Stimulated activated CD4-positive, alpha-beta T cell treated with anti-CD3 and anti-CD28 coated beads, TNF-alpha, amount 100 ng/mL, for 48 hours (primary cell): ENCODE measurements around the gene UBE2L6.
"Not testable (repeated sequence)": the region's sequence is repeated elsewhere in the genome, so short reads cannot be mapped to it uniquely, and the experiment has no call there.

Source experiments
- DNase-seq, 3 donors: peaks; one replicate each; pipeline ENCODE4 v3.0.0-alpha.2; 2020; ENCODE audit warnings: low read depth in 3 of 3

UBE2L6 gene

DNA sequence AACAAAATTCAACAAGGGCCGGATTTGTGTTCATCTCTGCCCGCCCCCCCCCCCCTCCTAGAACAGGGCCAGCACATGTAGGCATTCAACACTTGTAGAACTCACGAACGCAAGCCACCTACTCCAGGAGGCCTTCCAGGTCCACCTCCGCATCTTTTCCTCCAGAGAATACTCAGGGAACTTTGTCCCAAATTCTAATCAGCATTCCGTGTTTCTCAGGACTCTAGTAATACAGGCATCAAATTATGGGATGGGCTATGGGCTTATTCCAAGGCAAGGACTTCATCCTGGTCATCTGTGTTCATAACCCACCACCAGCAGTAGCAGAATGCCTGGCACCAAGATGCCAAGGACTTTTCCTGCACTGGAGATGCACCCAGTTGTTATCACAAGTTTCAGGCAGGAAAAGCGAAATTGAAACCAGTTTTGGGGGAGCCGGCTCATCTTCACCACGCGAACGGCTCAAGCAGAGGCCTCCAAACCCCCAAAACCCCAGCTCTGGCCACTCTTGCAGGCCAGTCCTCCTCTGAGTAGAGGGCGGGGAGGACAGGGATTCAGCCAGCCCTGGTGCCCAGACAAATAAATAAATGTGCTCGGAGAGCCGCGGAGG lies 462 bp downstream of the UBE2L6 start:
- DNase-seq, result peak in 1 of 3 donors; percentile 20

DNA sequence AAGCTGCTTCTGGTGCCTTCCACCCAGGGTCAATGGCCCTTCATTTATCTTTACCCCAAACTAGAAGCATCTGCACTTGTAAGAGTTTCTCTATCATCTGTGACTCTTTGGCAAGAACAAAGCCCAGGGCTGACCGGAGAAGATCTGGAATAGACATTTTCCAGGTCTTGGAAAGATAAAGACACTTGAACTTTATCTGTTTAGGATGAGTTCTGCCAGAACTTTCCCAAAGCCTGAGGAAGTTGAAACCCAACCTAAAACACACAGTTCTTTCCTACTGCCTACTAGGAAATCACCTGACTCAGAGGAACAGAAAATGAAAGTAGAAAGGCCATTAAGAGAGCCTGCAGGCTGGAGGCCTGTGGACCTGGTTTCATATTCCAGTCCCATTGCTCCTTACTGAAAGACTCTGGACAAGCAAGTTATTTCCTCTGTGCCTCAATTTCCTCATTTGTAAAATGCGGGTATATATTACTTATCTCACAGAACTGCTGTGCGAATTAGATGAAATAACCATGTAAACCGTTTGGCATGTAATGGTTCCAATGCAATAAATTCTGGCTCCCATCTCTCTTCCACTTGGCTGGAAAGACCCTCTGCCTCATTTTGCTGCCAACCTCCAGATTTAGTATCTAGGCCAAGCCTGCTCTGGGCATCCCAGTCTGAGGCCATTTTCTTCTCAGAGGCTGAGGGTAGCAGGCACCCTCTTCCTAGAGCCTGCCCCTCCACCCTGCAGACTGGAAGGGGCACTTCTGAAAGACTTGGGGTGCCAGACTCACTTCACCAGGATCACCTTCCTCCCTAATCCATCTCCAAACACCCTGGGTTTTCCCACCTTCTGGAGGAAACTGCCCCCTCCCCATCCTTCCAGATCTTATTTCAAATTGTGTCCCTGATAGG lies 1.2 kb downstream of the UBE2L6 start:
- DNase-seq, result no peak

DNA sequence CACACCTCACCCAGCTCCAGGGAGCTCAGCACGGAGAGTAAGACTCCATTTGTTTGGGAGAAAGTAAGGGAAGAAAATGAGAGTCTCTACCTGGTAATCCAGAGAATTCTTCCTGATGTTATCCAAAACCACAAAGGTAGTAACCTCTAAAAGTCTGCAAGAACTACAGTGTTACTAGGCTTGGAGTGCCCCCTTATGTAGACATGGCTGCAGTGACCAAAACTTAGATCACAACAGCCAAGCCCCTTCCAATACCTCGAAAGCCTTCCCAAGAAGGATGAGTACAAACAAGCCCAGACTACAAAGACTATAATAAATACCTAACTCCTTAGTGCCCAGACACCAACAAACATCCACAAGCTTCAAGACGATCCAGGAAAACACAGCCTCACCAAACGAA lies 4.9 kb downstream of the UBE2L6 start:
- no peak for DNase-seq

DNA sequence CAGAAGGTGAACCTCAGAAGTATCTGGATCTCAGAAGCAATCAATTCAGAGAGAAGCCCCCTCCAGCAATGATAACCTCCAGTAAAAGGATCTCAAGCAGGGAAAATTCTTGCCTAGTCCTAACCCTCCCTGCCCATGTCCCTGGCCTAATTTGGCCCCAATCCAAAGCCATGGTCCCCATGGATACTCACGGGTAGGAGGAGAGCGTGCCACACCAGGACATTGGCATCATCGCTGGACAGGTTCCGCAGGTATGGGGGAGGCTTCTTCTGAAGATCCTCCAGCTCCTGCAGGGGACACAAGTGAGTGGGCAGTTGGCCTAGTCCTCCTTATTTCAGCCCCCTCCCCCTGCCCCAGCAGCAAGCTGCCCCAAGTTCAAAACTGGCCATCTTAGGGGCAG lies 7.3 kb downstream of the UBE2L6 start:
- DNase-seq, result no peak

DNA sequence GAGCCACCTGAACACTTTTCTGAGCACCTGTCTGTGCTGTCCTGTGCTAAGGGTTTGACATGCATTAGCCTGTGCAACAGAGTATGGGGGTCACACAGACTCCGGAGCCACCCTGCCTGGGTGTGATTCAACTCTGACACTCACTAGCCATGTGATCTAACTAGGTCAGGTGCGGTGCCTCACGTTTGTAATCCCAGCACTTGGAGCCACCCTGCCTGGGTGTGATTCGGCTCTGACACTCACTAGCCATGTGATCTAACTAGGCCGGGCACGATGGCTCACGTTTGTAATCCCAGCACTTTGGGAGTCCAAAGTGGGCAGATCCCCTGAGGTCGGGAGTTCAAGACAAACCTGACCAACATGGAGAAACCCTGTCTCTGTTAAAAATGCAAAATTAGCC lies 11.4 kb downstream of the UBE2L6 start:
- DNase-seq, result no peak

DNA sequence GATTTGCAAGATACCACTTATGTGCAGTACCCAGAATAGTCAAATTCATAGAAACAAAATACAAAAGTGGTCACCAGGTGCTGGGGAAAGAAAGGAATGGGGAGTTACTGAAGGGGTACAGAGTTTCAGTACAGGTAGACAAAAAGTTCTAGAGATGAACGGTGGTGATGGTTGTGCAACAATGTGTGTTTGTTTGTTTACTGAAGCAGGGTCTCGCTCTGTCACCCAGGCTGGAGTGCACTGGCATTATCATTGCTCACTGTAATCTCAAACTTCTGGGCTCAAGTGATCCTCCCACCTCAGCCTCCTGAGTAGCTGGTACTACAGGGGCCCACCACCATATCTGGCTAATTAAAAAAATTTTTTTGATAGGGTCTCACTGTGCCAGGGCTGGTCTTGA lies 12.1 kb downstream of the UBE2L6 start:
- no peak for DNase-seq

DNA sequence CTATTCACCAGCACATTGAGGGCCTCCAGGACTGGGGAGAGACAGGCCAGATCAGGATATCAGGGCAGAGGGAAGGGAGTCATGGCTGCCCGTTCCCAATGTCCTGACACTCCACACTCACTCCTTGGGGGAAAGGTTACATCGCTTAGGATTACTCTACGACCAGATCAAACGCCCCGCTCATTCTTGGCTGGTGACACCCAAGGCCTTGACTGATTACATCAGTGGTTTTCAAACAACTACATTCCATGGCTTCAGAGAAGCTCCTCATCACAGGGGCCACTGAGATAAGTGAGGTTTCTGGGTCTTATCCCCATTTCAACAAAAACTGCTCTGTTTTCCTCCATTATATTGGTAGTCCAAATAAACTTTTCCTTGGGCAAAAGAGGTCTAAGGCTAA lies 15.0 kb downstream of the UBE2L6 start:
- DNase-seq, result no peak

DNA sequence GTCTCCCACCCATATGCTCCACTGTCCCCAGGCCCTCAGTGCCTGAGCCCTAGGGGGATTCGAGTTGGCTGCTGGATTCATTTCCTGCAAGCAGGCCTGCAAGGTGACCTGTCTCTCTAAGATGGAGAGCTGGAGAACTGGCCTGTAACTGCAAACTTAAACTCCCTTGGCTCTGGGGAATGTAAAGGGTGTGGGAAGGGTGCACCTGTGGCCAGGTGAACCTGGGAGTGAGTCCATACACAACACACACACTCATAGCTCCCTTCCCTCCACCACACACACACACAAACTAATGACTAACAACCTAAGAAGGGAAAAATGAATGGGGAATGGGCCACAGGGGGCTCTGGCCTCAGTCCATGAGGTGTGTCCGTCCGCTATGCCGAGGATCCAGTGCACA lies 15.5 kb downstream of the UBE2L6 start:
- DNase-seq, result no peak

DNA sequence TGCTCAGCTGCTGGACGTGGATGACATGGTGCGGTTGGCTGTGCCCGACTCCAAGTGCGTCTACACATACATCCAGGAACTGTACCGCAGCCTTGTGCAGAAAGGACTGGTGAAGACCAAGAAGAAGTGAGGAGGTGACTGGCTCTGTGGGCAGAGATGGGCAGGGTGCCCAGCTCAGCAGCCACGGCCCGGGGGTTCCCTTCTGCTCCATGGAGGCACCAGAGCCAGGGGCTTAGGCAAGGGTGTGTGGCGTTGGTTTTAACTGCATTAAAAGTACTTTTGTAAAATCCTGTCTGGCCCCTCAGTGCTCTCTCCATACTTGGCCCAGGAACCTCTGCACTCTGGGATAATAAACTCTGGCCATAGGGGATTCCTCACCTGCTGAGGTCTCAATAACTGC lies 17.5 kb downstream of the UBE2L6 start:
- no peak for DNase-seq

DNA sequence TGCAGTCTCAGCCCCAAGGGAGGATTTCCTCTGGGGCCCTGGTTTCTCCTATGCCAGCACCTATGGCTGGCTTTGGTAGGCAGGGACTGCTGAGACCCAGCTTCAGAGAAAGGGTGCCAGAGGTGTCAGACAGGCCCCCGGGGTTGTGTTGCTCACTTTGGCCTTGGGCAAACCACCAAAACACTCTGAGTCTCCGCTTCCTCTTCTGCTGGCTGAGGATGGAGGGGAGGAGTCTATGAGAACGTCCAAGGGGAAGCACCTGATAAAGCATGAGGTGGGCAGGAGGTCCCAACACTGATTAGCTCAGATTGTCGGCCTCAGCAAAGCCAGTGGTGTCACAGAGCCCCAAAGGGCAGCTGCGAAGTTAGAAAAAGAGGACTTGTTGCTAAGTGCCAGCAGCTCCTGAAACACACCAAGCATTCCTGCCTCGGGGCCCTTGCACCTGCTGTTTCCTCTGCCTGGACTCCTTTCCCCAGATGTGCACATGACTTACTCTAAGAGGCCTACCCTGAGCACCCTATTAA lies 19.6 kb downstream of the UBE2L6 start:
- DNase-seq, result no peak

DNA sequence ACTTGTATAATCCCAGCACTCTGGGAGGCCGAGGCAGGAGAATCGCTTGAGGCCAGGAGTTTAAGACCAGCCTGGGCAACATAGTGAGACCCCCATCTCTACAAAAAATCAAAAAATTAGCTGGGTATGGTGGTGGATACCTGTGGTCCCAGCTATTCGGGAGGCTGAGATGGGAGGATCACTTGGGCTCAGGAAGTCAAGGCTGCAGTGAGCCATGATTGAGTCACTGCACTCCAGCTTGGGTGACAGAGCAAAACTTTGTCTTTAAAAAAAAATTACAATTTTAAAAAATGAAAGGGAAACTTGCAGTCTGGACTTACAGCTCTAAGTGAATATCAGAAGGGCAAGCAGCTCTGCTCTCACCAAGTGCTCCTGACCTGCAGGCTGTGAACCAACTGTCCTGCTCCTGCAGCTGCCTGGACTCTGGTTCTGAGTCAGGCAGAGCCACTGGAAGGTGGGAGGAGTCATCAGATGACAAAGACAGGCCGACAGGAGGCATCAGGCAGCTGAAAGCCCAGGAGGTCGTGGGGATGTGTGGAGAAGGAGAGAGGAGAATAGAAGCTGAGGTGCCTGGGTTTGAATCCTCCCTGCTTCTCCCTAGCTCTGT lies 20.5 kb downstream of the UBE2L6 start:
- no peak for DNase-seq

DNA sequence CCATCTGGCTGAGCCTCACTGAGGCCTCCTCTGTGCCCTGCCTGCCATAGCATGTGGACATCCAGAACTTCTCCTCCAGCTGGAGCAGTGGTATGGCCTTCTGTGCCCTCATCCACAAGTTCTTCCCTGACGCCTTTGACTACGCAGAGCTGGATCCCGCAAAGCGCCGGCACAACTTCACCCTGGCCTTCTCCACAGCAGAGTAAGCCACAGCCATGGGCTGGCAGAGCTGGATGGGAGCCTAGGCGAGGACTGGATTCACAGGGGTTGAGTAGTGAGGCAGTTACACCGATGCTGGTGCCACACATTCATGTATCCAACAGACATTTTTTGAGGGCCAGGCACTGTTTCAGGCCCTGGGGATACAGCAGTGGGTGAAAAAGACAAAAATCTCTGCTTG lies 21.0 kb downstream of the UBE2L6 start:
- DNase-seq, result no peak

DNA sequence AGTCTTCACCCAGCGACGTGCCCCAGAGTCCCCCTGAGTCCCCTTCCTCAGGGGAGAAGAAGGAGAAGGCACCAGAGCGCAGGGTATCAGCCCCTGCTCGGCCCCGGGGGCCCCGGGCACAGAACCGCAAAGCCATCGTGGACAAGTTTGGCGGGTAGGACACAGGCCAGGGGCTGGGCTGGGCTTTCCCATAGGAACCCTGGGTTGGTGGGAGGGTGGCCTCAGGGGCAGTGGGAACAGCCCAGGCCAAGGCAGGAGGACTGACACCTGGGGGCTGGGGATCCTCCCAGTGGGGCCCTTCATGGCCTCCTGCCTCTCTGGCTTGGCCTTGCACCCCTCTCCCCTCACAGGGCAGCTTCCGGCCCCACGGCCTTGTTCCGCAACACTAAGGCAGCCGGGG lies 21.6 kb downstream of the UBE2L6 start:
- DNase-seq, result no peak

DNA sequence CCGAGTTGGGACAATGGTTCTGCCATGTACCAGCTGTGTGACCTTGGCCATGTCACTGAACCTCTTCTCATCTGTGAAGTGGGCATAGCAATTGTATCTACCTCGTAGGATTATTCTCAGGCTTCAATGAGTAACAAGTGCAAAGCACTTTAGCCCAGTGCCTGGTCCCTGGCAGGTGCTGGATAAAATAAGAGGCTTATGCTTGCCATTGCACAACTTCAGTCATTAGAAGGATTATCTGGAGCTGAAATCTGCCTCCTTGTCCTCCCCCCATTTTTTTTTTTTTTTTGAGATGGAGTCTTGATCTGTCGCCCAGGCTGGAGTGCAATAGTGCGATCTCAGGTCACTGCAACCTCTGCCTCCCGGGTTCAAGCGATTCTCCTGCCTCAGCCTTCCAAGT lies 22.9 kb downstream of the UBE2L6 start:
- DNase-seq, result no peak

DNA sequence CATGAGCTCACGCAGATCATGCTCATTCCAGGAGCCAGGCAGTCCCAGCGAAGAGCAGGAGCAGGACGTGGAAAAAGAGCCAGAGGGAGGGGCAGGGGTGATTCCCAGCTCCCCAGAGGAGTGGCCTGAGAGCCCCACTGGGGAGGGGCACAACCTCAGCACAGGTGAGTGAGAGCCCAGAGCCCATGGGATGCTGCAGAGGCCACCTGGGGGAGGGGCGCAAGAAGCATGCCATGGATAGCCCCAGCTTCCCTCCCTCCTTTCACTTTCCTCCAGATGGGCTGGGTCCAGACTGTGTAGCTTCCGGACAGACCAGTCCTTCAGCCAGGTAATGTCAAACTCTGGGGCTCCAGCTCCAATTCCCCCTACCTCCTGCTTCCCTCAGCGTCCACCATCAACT lies 23.9 kb downstream of the UBE2L6 start:
- DNase-seq, result no peak

DNA sequence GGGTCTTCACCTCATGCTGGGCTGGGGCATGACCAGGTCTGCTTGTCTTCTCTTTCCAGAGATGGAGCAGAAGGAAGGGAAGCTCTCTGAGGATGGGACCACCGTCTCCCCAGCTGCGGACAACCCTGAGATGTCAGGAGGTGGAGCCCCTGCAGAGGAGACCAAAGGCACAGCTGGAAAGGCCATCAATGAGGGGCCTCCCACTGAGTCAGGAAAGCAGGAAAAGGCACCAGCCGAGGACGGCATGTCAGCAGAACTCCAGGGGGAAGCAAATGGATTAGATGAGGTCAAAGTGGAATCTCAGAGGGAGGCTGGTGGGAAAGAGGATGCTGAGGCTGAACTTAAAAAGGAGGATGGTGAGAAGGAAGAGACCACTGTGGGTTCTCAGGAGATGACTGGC lies 24.9 kb downstream of the UBE2L6 start:
- DNase-seq, result no peak

DNA sequence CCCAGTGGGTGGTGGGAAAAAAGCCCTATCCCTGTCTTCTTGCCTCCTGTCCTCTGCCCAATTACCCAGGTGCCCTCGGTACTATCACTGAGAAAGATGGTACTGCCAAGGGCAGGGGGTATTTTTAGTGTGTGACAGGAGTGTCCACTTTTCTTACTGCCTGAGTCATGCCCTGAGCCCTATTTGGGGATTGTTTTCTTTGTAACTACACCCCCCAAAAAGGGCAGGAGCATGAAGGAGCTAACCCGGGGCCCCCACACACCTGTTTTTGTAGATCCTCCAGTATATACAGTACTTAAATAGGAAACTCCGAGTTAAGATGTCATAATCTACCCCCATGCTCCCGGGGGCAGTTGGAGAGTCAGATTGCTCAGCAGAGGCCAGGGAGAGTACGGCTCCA lies 26.3 kb downstream of the UBE2L6 start:
- no peak for DNase-seq

DNA sequence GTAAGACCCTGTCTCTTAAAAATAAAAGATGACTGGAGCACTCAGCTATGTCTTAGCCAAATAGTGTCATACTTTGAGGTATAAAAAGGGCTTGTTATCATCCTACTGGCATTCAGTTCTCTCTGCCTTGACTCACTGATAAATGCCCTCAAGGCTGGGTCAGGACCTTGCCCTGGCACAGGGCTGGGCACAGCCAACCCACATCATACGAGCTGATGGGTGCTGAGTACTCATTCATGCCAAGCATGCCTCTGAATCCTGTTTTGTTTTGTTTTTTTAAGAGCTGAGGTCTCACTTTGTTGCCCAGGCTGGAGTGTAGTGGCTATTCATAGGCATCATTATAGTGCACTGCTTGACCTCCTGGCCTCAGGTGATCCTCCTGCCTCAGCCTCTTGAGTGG lies 28.1 kb downstream of the UBE2L6 start:
- DNase-seq, result no peak

DNA sequence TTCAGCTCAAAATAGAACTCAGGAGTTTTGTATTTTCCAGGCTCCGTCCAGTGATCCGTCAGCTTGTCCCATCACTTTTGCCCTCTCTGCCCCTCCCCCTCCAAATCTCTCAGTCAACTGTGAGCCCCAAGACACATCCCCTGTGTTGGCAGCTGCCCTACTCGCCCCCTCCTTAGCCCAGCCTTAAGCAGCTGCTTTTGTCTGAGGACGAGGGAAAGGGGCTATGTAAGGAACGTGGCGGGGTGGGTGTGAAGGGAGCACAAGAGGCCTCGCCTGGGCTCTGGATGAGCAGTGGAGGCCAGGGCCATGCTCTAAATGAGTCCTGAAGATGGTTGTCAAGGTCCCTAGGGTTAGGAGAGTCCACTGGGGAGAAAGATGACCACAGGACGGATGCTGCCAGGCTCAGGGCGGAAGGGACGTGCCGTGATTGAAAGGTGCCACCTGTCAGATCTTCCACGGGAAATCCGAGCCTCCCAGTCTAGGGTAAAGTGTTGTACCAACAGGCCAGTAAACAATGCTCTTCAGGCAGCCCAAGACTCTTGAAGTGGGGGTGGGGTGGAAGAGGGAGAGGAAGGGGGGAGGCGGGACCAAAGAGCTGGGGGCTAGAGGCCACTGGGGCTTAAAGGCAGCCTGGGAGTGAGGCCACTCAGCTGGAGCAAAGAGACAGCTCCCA lies 30.4 kb downstream of the UBE2L6 start, which contains the start of gene SMTNL1:
SMTNL1 (plus strand) TSS at position 649 of the 673 bp plus-strand sequence. CDS start 5,048 bp downstream, outside the sequence.
- DNase-seq, result no peak

DNA sequence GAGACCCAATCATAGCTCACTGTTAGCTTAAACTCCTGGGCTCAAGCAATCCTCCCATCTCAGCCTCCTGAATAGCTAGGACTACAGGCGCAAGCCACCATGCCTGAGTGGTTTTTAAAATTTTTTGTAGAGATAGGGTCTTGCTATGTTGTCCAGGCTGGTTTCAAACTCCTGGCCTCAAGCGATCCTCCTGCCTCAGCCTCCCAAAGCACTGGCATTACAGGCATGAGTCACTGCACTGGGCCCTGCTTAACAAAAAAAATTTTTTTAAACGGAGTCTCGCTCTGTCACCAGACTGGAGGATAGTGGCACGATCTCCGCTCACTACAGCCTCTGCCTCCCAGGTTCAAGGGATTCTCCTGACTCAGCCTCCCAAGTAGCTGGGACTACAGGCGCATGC lies 33.0 kb downstream of the UBE2L6 start:
- DNase-seq, result not testable (repeated sequence)

DNA sequence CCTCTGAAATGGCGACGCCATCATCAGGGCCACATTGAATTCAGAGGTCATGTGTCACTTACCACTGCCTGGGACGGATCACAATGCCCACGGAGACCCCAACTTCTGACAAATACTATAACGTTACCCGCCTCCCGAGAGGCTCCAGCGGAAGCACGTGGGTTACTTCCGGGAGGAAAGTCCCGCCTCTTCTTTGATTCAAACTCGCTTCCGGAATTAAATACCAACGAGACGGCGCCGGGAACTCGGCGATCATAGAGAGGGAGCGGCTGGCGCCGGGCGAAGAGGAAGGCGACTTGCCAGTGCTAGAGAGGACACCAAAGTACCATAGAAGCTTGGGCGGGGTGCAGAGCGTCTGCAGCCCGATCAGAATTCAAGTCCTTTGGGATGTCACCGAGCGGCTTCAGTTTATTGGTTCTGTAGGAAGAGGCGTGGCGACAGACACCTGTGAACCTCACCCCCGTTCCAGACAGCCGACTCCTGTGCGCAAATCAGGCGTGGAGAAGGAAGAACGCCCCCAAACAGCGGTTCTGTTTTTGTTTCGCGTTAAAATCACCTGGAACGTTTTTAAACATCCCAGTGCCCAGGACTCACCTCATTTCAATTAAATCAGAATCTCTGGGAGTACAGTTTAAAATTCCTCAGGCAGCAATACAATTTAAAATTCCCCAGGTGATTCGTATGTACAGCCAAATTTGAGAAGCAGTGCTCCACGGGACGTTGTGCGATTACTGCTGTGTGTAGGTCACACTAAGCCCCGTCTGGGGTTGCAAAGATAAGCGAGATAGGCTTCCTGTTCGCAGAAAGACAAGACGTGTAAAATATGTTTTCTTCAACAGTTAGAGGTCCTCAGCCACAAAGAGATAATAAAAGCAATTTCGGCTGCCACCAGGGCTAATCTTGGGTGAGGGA lies 36.6 kb downstream of the UBE2L6 start, which contains the start of gene TIMM10:
TIMM10 (minus strand) TSS at position 159 of the 912 bp plus-strand sequence. CDS start 565 bp downstream, outside the sequence.
- peak; percentile 84 to 95 (median 86) for DNase-seq
